Measurements from ENCODE around the gene TEAD1.

TEAD1 gene

GRCh38 chr11:12963792-12964536 is 289.7 kb downstream of the TEAD1 start:
- H3K4me3 ChIP-seq (ENCODE audit: low read depth, low read length): no peak overlapping the region

- no peak overlapping the region for H3K4me3 ChIP-seq (ENCODE audit: low read depth, low read length)
These were observed 290.4 kb downstream of the TEAD1 start for GRCh38 chr11:12964650-12965049.

DNA sequence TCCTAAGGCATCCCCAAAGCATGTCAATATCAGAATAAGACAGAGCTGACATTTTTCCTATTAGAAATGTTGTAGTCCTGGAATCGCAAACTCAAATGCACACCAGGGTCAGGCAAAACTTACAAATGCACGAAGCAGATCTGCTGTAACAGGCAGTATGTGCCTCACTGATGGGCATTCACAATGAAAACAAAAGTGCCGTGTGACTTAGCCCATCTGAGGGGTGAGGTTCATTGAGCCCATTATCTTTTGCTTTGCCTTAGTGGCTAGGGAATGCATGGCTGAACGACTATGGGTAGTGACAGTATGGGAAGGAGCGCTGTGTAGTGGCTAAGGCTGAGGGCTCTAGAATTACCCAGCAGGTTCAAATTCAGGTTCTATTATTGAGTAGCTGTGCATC is 291.8 kb downstream of the TEAD1 start:
- no peak overlapping the region for H3K4me3 ChIP-seq (ENCODE audit: low read depth, low read length)

GRCh38 chr11:12968101-12968500 is 293.9 kb downstream of the TEAD1 start:
- no peak overlapping the region for H3K4me3 ChIP-seq (ENCODE audit: low read depth, low read length)

DNA sequence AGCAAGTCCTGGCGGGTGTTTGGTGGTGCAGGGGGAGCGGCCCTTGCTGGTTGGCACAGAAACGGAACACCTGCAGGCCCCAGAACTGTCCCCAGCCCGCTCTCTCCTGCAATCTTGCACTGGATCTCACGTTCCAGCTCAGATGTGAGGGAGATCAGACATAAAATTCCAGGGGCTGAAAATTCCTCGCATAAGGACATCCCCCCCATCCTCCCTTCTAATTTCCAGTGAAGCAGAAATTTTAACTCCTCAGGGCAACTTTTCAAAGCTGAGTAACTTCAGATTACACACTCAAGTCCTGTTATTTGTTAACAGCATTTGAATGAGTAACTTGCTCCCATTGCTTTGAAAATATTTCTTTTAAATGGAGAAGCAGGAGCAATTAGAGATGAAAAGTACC is 294.6 kb downstream of the TEAD1 start:
- H3K4me3 ChIP-seq (ENCODE audit: low read depth, low read length): no peak overlapping the region

DNA sequence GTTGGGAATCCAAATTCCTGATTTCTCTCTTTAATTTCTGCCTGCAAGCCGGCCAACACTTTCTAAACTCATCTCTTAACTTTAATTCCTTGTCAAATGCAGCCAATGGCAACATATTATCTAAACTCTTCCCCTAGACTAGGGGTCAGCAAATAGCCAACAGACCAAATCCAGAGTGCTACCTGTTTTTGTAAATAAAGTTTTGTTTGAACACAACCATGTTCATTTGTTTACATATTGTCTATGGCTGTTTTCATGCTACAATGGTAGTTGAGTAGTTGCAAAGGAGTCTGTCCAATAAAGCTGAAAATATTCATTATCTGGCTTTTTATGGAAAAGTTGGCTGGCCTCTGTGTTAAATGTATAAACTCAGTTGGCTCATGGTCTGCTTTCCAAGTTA is 297.7 kb downstream of the TEAD1 start:
- H3K4me3 ChIP-seq (ENCODE audit: low read depth, low read length): no peak overlapping the region

DNA sequence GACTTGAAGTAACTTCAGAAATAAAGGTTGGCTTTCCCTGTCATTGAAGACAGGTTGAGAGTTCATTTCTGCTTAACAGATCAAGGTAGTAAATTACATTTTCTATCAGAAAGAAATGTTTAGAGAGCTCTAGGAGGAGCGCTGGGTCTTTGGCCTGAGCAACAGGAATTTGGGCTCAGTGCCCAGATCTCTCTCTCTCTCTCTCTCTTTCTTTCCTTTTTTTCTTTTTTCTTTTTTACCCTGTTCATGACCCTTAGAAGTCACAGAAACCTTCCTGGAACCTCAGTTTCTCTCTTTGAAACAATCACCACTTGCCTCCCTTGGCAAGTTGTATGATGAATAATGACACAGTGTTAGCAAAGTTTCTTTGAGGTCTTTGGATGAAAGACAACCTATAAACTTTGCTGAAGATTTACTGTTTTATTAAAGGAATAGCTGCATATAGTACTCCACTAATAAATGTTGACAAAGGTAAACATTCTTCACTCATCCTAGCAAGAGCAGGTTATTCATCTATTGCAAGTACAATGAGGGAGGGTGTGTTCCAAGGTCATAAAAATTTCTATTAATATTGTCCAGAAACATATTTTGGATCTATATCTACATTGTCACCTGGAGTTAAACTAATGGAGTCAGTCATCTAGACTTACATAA is 299.4 kb downstream of the TEAD1 start:
- H3K4me3 ChIP-seq (ENCODE audit: low read depth, low read length): no peak overlapping the region

GRCh38 chr11:12975195-12975594 is 301.0 kb downstream of the TEAD1 start:
- no peak overlapping the region for H3K4me3 ChIP-seq (ENCODE audit: low read depth, low read length)

DNA sequence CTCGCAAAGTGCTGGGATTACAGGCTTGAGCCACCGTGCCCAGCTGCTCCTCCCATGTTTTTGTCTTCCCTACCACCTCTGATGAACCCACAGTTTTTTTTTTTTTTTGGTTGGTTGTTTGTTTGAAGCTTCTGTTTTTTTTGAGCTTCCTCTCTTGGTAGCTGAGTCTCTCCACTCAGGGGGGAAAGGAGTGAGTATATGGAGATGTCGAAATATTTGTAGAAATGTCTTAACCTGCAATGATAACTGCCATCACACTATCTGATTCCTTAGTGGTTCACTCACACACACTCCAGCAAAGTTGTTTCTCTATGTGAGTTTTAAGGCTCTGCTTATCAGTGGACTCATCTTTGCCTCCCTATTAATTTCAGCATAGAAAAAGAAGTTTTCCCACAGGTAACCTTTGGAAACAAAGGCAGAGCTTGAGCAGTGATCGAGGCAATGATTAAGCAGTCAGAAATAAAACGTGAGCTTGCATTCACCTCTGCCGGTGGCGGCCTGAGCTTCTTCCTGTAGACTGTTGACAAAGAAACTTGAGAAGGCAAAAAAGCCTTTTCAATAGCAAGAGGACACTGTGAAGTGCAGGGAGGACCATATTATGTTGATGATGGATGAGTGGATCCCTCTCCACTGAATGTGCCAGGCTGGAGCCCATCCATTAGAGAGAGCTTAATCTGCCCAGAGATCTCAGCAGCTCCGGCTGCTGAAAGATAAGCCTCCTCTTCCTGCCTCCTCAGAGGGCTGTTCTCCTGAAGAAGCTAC is 305.9 kb downstream of the TEAD1 start:
- no peak overlapping the region for H3K4me3 ChIP-seq (ENCODE audit: low read depth, low read length)

DNA sequence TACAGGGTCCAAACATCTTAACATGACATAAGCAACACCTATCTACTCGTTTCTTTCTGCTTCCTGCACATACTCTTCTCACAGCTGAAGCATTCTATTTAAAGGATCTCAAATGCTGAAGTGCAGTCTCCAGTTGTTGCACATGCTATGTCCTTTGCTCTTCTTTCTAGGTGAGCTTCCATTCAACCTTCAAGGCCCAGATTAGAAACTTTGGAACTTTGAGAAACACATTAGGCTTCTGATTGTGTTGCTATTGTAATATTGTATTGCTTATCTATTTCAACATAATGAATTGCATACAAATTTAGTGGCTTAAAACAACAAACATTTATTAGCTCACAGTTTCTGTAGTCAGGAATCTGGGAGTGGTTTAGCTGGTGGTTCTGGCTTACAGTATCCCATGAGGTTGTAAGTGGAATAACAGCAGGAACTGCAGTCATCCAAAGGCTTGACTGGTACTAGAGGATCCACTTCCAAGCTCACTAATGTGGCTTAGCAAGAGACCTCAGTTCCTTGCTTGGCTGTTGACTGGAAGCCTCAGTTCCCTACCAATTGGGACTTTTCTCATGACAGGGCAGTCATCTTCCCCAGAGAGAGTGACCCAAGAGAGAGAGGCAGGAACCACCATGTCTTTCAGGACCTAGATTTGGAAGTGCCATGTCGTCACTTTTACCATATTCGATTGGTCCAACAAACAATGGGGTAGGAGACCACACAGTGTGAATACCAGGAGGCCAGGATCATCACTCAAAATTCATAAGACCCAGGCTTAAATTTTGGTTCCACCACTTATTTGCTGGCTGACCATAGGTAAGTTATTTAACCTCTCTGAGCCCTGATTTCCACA is 307.7 kb downstream of the TEAD1 start:
- H3K4me3 ChIP-seq (ENCODE audit: low read depth, low read length): no peak overlapping the region

DNA sequence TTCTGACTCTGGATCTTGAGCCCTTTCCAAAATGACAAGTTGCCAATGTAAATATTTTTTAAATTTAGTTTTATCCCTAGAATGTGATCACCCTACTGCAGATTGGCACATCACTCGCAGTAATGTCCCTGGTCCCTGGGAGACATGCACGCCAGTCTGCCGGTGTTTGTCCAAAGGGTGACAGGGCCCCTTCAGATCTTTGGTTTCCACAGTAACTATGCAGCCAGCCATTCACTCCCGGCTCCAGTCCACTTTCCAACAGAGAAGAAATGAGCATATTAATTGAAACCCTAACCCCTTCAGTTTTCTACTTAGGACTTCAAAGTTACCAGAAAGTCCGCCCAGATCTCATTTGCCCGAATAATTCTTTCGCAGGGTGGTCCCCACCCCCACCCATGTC is 309.1 kb downstream of the TEAD1 start:
- H3K4me3 ChIP-seq (ENCODE audit: low read depth, low read length): no peak overlapping the region

DNA sequence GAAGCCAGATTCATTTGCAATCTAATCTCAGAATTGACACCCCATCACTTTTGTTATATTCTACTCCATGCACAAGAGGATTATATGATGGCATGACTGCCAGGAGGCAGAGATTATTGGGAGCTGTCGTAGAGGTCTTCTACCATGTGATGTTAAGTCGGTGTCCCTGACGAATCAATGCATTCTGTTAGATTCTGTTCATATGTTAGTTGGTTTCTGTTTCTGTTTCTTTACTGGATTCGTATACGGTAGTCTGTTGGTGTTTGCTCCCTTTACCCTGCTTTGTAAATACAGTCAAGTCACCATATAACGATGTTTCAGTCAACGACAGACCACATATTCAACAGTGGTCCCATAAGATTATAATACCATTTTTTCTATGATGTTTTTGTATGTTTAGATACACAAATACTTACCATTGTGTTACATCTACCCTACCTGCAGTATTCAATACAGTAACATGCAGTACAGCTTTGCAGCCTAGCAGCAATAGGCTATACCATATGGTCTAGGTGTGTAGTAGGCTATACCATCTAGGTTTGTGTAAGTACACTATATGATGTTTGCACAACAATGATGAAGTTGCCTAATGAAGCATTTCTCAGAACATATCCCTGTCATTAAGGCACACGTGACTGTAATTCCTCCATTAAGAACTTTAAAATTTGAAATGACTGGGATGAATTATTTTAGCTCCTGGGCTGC is 312.1 kb downstream of the TEAD1 start:
- no peak overlapping the region for H3K4me3 ChIP-seq (ENCODE audit: low read depth, low read length)

- no peak overlapping the region for H3K4me3 ChIP-seq (ENCODE audit: low read depth, low read length)
These were observed 315.4 kb downstream of the TEAD1 start for GRCh38 chr11:12989428-12990161.

GRCh38 chr11:12990162-12990480 is 315.9 kb downstream of the TEAD1 start:
- no peak overlapping the region for H3K4me3 ChIP-seq (ENCODE audit: low read depth, low read length)

- H3K4me3 ChIP-seq (ENCODE audit: low read depth, low read length): no peak overlapping the region
These were observed 317.2 kb downstream of the TEAD1 start for GRCh38 chr11:12991426-12991825.

DNA sequence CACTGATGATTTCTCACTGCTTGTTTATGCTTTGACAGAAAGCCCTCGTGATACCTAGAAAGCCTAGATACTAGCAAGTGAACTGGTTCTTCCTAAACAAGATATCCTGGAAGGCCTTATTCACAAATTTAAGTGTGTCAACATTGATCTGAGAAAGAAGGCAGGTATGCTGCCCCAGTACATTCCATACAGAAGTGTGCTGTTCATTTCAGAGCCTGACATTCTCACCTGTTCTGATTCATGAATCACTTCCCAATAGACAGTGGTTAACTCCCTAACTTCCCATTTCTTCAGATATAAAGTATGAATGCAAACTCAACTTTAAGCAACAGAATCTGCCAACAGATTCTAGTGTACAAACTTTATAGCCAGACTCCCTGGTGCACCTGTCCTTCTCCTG is 319.4 kb downstream of the TEAD1 start:
- no peak overlapping the region for H3K4me3 ChIP-seq (ENCODE audit: low read depth, low read length)

All from iPS-11a (cell line).